ENCODE results near the gene MRGPRG. TPM values are rescaled to one million over a fixed set of nuclear protein-coding genes. Genes with fewer than 3 reads are reported as not detected.

The MRGPRG gene
- total and polyA plus RNA-seq, 2 of the 8 experiments (the other 6 are each of a cell fraction or from before 2014, with no cell fraction given): not detected

DNA sequence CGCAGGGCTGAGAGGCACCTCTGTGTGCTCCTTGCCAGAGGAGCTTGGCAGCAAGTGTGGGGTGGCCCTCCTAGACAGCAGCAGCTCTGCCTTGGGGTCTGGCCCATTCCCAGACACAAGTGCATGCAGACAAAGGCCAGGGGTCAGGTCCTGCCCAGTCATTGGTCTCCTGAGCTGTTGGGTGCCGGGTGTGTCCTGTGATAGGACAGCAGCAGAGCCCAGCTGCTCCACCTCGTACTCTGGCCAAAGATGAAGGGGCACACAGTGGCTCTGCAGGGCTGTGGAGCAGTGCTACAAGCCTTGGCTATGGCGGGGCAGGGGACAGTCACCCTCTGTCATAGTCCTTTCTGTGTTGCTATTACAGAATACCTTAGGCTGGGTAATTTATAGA is 36.2 kb downstream of the MRGPRG start:
- no peak overlapping the region for H2BK12ac ChIP-seq (ENCODE audit: low read depth, low read length)
- no peak for DNase-seq (ENCODE audit: low read depth in 1 of 2, low spot score in 2 of 2)
- no peak overlapping the region for H3K18ac ChIP-seq (ENCODE audit: extremely low read depth, low read length)
- no peak overlapping the region for H2BK120ac ChIP-seq (replicated peaks; ENCODE audit: low read depth, low read length)
- CTCF ChIA-PET (ENCODE audit: partially characterized antibody): interaction anchor here (0.7 to 3.9 kb wide), 4 partner anchors 12 to 36 kb away, joined by 3 to 14 read pairs (median 3); no protein-coding TSS in a partner anchor
- H3K23me2 ChIP-seq (ENCODE audit: low read depth, low read length): no peaks in the 10 kb centered on the region
- no peaks in the 10 kb centered on the region for H3K36me3 ChIP-seq (ENCODE audit: control insufficient read depth in 2 of 4, insufficient read depth in 4 of 4, low read length in 3 of 4)
- no peak overlapping the region for H3K23ac ChIP-seq (ENCODE audit: insufficient read length)
- H3K27me3 ChIP-seq (replicated peaks in 1 of 4; ENCODE audit: control insufficient read depth in 3 of 4, extremely low read depth in 1 of 4, insufficient read depth in 3 of 4, low read length in 3 of 4): no peaks in the 10 kb centered on the region
- 96% methylated on average over 4 of the region's 4 CpGs; no CpG with 5 or more reads in 1 of the 2 experiments for WGBS, 2 experiments (ENCODE audit: extremely low coverage in 1 of 2, insufficient coverage in 1 of 2, insufficient read length in 1 of 2, insufficient replicate concordance in 2 of 2, low coverage in 1 of 2, low lambda C conversion rate in 2 of 2, missing lambda C conversion rate in 1 of 2)
- H3K4me2 ChIP-seq (ENCODE audit: insufficient read depth in 1 of 2, low read depth in 2 of 2, low read length in 2 of 2): no peak overlapping the region
- H3K56ac ChIP-seq (replicated peaks; ENCODE audit: insufficient read length, low read depth, low read length): no peak overlapping the region
- H3K9me3 ChIP-seq (ENCODE audit: insufficient read depth in 2 of 2, low read depth in 1 of 2, low read length in 1 of 2): 0 out of 4 replicates have a peak, but pooled peaks cover 0 to 2% of the 10 kb centered on the region in 2 experiments
- H3K79me1 ChIP-seq (ENCODE audit: low read depth, low read length): no peaks in the 10 kb centered on the region
- peak overlapping the region; percentile 32 for H4K91ac ChIP-seq (replicated peaks; ENCODE audit: insufficient read length, low read length)
- H3K4me1 ChIP-seq (replicated peaks in 1 of 4; ENCODE audit: control insufficient read depth in 3 of 4, insufficient read depth in 4 of 4, low read length in 3 of 4): no peaks in the 10 kb centered on the region; a peak in 1 of 7 replicates
- no peak overlapping the region for H3K9ac ChIP-seq (replicated peaks in 1 of 4; ENCODE audit: extremely low read depth in 1 of 4, low read depth in 3 of 4, low read length in 3 of 4)
- H4K8ac ChIP-seq (ENCODE audit: extremely low read depth, insufficient read depth, low read length): no peak overlapping the region
- POLR2A ChIA-PET (ENCODE audit: partially characterized antibody): no interaction called here
- H2BK20ac ChIP-seq (ENCODE audit: low read length): no peak overlapping the region
- no peak overlapping the region for H2BK5ac ChIP-seq (ENCODE audit: low read depth, low read length)
- H4K20me1 ChIP-seq (replicated peaks in 1 of 2; ENCODE audit: control insufficient read depth in 1 of 2, insufficient read depth in 2 of 2, low read length in 2 of 2): no peaks in the 10 kb centered on the region
- H2AK5ac ChIP-seq (ENCODE audit: low read depth, low read length): no peak overlapping the region
- H3K79me2 ChIP-seq (ENCODE audit: control insufficient read depth in 1 of 2, insufficient read depth in 2 of 2, low read length in 2 of 2): no peaks in the 10 kb centered on the region
- no peak overlapping the region for H3K4me3 ChIP-seq (ENCODE audit: extremely low read depth in 1 of 4, insufficient read depth in 2 of 4, low read depth in 3 of 4, low read length in 4 of 4)
- H3K4ac ChIP-seq (replicated peaks; ENCODE audit: insufficient read length, low read depth, low read length): no peak overlapping the region
- no peak overlapping the region for H2AFZ ChIP-seq (ENCODE audit: low read length)
- no peak overlapping the region for H2BK15ac ChIP-seq (ENCODE audit: low read length)
- no peak overlapping the region for H3K27ac ChIP-seq (ENCODE audit: low read depth, low read length)
- no peak for FAIRE-seq
- no peak overlapping the region for H4K5ac ChIP-seq (ENCODE audit: insufficient read length, low read depth, low read length)
- no peak overlapping the region for H3K14ac ChIP-seq (ENCODE audit: insufficient read length)
- no peak for TF ChIP-seq CBX5 (IDR thresholded peaks at IDR 0.05; ENCODE audit: low read depth, low read length)
- TF ChIP-seq SAP30 (IDR thresholded peaks at IDR 0.05; ENCODE audit: insufficient read depth, insufficient replicate concordance, low read length): no peak
- TF ChIP-seq RAD21 (IDR thresholded peaks at IDR 0.05 in 1 of 2, conservative IDR thresholded peaks at IDR 0.05 in 1 of 2; ENCODE audit: low read depth in 2 of 2, low read length in 2 of 2): no peak
- TF ChIP-seq, protein P1, sequence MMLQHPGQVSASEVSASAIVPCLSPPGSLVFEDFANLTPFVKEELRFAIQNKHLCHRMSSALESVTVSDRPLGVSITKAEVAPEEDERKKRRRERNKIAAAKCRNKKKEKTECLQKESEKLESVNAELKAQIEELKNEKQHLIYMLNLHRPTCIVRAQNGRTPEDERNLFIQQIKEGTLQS (IDR thresholded peaks at IDR 0.05; ENCODE audit: insufficient read depth, low read depth, low read length): no peak
- no peak for TF ChIP-seq CTBP2 (IDR thresholded peaks at IDR 0.05; ENCODE audit: borderline replicate concordance, insufficient read depth, insufficient read length, low read length)
- TF ChIP-seq SIX5 (IDR thresholded peaks at IDR 0.05; ENCODE audit: low read depth, low read length): no peak
- TF ChIP-seq ZNF274 (IDR thresholded peaks at IDR 0.05; ENCODE audit: borderline replicate concordance, extremely low read depth, low read length): no peak
- TF ChIP-seq YY1 (IDR thresholded peaks at IDR 0.05; ENCODE audit: low read depth, low read length): no peak
- no peak for TF ChIP-seq NRF1 (IDR thresholded peaks at IDR 0.05; ENCODE audit: low read depth, low read length)
- TF ChIP-seq, protein P2, sequence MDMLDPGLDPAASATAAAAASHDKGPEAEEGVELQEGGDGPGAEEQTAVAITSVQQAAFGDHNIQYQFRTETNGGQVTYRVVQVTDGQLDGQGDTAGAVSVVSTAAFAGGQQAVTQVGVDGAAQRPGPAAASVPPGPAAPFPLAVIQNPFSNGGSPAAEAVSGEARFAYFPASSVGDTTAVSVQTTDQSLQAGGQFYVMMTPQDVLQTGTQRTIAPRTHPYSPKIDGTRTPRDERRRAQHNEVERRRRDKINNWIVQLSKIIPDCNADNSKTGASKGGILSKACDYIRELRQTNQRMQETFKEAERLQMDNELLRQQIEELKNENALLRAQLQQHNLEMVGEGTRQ (IDR thresholded peaks at IDR 0.05; ENCODE audit: low read length): no peak
- TF ChIP-seq SIN3A (conservative IDR thresholded peaks at IDR 0.05 in 1 of 2, IDR thresholded peaks at IDR 0.05 in 1 of 2; ENCODE audit: low read depth in 1 of 2, low read length in 2 of 2): no peak
- no peak for TF ChIP-seq SP4 (IDR thresholded peaks at IDR 0.05; ENCODE audit: low read length)
